GM19025 (cell line): ENCODE measurements around the gene CENPX.

Experiments used
- ATAC-seq: cut with Tn5 transposase; IDR thresholded peaks from one replicate; pipeline ENCODE4 v1.9.1; 2021; ENCODE audit warnings: mild to moderate bottlenecking, low read depth, moderate library complexity; ENCODE audit not compliant: unreplicated experiment

The CENPX gene

DNA sequence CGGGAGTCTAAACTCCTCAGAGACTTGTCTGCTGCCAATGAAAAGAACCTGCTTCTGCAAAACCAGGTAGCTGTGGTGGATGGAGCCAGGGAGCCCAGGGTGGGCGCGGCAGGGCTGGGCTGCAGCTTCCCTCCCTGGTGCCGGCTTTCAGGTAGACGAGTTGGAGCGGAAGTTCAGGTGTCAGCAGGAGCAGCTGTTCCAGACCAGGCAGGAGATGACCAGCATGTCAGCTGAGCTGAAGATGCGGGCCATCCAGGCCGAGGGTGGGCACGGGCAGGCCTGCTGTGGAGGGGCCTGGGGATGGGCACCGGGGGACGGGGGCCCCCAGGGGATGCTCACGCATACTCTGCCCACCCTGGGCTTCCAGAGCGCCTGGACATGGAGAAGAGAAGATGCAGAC, 5.6 kb upstream of the CENPX start:
- no peak for ATAC-seq

DNA sequence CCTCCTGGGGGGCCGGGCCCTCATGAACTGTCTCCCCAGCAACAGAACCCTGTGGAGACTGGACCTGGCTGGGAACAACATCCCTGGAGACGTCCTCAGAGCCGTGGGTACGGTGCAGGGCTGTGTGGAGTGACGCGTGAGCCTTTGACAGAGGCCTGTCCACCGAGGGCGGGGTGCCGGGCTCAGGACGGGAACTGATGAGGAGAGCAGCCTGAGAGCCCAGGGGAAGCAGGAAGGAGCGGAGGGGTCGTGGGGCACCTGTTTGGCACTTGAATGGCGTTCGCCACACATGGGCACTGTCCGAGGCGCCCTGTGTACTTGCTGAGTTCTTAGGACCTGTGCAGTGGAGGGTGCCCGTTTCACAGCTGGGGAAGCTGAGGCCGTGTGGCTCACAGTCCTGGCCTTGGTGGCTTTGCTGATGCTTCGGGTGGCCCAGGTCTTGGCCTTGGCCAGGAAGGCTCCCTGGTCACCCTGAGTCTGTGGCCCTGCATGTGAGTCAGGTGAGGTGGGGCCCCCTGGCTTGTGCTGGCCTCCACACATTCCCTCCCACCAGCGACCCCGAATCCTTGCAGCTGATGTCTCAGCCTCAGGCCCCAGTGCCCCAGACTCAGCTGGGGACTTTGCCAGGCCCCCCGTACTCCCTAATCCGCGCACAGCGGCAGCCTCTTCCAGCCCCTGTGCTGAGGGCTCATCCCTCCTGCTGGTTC, 2.9 kb upstream of the CENPX start:
- no peak for ATAC-seq

DNA sequence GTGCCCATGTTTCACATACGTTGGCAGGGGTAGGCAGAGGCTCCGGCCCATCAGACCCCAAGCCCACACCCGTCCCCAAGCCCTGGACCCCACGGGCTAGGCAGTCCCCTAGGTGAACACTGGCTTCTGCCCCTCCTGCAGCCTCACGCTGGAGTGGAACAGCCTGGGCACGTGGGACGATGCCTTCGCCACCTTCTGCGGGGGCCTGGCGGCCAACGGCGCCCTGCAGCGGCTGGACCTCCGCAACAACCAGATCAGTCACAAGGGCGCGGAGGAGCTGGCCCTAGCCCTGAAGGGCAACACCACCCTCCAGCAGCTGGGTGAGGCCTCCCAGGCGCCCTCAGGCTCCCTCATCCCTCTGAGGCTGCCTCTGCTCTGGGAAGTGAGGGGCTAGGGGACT, 2.2 kb upstream of the CENPX start:
- ATAC-seq: no peak

DNA sequence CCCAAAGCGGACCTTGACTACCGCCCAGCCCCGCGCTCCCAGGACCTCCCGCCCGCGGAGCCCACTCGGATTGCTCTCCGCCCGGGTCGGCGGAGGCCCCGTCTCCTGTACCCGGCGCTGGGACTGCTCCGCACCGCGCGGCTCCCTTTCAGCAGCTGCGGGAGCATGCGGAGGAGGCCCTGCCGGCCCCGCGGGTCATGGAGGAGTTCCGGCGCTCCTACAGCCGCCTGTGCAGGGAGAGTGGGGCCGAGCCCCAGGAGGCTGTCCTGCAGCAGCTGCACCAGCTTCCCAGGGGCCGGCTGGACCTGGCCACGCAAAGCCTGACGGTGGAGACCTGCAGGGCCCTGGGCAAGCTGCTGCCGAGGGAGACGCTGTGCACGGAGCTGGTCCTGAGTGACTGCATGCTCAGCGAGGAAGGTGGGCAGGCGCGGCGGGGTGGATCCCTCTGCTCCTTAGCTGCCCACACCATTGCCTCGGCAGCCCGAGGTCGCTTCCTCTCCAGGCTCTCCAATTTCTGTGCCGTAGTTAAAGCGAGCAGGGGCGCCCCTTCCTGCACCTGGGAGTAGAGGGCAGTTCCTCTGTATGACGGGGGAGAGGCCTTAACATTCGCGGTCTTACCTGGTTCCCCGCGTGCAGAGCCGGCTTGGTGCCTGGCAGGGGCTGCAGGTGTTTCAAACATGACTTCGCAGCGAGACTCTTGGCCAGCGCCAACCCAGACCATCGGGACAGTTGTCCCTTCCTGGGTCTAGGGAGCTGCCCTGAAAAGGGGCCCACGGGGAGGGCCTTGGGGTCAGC, 966 bp upstream of the CENPX start:
- ATAC-seq: peak; percentile 6

DNA sequence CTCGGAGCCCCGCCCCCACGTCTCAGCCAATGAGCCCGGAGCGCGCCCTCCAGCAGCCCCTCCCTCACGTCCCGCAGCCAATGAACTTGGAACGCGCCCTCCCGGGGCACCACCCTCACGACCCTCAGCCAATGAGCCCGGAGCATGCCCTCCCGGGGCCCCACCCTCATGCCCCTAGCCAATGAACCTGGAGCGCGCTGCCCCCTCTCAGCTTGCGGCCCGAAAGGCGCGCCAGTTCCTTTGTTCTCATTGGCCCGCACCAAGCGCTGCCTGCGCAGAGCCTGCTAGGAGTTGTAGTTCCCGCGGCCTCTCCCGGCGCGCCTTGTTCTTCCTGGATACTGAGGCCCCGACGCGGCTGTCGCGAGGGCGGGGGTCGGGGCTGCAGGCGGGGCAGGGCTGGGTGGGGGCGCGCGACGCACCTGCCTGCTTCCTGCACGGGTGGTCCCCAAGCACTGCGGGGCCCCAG, 336 bp upstream of the CENPX start, which contains the start of gene LRRC45:
LRRC45 (plus strand) TSS at position 325 of the 466 bp plus-strand sequence. CDS start 339 bp downstream, outside the sequence.
- peak; percentile 89 for ATAC-seq

DNA sequence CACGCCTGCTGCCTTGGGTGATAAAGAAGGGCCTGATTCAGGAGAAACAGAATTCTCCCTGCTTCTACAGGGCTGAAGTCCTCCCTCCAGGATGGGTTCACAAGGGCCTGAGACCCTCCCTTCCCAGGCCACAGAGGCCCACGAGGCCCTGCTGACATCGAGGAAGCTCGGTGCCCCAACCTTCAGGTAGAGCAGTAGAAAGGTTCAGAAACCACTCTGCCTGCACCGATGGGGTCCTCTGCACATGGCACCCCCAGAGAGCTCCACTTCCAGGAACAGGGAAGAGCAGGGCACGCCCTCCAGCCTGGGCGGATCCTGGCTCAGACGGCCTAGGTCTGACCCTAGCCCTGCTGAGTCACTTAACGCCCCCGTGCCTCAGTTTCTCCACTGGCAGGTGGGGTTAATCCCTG, 773 bp downstream of the CENPX start:
- ATAC-seq: no peak

DNA sequence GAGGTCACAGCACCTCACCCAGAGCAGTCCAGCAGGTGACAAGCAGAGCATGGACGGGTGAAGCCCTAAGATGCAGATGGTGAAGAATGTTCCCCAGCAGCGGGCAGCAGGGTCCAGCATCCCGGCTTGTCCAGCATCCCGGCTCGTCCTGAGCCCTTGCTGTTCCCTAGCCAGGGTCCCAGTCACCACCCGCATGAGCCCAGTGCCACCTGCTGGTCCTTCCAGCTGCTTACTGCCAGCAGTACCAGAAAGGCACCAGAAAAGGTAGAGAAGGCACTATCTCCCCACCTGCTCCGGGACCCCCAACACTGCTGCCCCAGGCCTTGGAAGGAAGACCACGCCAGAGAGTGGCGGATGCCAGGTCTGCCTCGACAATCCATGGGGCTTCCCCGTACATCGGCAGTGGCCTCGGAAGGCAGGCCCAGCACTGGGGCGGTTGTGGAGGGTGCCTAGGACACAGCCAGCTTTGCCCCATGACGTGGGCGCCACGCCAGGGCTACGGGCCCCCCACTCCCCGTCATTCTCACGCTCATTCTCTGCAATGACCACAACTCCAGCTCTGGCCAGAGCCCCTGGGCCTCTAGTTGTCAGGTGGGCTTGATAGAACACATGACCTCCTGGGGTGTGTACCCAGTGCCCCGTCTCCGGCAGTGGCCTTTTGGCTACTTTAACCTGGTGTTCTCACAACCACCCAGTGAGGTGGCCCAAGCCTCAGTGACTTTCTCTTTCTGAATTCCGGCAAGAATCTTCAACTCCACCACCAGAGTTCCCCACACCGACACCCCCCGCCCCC, 1.4 kb downstream of the CENPX start:
- no peak for ATAC-seq

DNA sequence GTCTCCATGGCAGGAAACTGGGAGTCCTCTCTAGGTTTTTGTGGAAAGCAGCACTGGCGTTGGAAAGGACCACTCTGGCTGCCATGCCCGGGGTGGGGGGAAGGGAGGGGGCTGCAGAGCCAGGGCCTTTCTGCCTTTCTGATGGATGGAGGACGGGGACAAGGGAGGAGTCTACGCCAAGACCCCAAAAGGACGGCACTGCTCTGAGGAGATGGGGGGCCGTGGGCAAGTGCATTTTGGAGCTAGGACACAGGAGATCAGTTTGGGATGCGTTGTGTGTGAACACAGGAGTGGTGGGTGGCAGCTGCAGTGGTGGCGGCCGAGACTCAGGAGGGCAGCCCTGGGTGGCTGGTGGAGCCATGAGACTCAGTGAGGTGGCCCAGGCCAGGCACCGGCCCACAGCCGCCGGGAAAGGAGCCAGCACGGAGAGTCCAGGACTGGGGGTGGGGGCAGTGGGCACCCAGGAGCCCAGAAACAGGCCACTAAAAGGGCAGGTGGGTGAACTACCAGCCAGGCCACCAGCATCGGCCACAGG, 2.0 kb downstream of the CENPX start:
- ATAC-seq: no peak

DNA sequence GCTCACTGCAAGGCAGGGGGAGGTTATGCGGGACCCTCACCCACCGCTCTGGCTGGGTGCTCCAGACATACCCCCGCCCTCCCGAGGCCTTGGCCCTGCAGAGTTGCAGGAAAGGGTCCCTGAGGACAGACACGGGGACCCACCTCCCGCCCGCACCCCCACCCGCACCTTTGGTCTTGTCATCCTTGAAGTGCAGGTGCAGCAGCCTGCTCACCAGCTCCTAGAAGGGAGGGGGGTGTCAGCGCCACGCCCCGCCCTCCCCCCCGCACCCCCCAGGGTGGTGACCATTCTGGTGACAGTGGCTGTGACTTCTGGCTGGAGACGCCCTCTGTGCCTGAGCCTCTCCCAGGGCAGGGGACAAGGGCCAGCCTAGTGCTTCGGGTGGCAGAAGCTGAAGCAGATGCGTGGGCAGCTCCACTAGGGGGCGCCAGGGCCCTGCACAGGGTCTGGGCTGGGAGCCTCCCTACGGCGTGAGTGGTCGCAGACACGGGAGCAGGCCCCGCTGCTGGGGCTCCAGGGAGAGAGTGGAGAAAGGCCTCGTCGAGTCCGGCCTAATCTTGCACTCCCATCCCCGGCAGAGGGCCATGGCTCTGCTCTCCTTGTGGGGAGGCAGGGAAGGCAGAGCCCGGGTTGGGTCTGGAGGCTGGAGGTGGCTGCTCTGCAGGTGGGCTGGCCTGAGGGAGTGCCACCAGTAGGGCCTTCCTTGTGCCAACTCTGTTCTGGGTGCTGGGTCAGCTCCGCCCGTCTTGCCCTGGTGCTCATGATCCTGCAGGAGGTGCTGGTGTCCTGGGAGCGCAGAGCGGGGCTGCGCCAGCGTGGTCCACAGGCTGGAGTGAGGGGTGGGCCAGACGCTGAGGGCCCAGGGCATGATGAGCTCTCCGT, 2.7 kb downstream of the CENPX start:
- ATAC-seq: no peak

DNA sequence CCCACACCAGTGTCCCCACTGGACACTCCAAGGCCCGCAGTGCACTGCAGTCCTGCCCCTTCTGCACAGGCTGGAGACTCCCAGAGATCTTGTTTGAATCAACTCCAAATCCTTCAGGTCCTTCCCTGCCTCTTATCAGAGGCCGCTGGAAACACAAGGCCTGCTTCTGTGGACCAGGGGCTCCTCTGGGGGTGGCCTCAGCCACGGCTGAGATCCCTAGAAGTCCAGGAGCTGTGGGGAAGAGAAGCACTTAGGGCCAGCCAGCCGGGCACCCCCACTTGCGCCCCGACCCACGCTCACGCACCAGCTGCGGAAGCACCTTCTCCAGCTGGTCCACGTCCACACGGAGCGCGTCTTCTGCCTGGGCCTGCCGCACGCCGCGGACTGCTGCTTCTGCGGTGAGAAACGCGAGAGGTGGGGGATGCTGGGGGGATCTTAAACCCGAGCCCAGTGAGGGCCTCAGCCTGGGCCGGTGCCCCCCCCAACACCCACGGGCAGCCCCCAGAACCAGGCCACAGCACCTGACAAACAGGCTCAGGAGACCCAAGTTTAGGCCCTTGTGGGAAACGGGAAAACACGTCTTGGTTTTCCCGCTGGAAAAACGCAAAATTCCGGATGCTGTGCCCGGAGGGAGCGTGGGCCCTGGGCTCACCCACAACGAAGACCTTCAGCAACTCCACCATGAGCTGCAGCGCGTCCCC, 3.5 kb downstream of the CENPX start:
- no peak for ATAC-seq

DNA sequence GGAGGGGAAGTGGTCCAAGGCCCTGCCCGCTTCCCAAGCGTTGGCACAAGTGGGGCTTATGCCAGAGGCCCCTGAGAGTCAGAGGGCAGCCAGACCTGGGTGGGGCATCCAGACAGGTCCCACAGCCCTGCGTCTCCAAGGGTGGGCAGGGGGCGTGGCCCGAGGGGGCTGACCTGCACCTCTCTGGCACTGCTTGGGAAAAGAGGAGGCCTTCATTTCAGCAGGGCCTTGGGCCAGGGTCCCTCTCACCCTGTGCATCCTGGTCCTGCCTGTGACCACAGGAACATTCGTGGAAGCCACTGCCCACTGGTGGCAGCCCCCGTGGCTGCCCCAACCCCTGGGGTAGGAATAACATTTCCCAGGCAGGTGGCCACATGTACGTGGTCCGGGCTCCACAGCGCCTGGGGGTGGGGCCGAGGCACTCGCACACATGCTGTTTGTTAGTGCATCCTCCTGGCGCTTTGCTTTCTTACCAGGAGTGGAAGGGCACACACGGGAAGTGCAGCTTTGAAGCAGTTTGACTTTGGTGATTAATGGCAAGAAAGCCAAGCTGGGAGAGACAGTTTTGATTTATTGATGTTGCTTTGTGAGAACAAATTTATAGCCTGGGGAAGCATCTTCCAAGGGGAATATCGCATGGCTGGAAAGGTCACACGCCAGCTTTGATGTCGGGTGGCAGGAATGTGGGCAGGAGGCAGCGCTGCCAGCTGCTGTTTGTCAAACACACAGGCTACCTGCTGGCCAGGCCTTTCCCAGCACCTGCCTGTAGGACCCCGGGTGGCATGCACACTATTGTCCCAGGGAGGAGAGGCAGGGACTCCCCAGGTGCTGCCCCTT, 4.3 kb downstream of the CENPX start:
- ATAC-seq: no peak

DNA sequence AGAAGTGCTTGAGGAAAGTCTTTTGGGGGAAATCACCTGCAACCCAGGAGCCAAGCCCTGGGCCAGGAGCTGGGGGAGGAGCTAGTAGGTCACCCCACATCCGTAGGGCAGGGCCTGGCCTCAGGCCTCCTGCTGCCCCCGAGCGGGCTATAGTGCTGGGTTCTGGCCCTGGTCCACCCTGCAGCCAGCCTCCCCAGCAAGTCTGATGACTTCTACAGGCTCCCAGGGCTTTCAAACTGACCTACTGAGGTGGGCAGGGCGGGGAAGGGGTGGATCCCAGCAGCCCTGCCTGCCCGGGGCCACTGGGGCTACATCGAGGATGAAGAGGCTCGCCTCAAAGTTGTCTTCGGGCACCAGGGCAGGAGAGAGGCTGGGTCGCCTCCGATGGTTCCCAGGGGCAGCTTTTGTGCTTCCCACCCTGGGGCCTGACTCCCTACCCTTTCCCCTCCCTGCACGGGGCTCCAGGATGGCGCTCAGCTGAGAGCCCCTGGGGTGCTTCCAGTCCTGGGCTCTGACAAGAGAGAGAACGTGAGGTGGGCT, 5.0 kb downstream of the CENPX start:
- ATAC-seq: no peak

DNA sequence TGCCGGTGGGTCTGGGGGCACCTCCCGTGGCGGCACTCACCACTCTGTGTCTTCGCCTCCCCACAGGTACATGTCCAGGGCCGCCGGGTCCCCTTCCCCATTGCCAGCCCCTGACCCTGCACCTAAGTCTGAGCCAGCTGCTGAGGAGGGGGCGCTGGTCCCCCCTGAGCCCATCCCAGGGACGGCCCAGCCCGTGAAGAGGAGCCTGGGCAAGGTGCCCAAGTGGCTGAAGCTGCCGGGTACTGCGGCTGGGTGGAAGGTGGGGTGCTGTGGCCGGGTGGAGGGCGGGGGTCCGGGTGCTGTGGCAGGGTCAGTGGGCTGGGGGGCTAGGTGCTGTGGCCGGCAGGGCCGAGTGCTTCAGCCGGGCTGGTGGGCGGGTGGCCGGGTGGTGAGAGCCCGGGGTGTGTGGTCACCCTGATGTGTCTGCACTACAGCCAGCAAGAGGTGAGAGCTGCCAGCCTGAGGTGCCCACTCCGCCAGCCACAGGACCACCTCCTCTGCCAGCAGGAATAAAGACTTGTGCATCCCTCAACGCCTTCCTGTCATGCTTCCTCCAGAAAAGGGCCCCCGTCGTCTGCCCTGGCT, 5.7 kb downstream of the CENPX start:
- ATAC-seq: no peak

DNA sequence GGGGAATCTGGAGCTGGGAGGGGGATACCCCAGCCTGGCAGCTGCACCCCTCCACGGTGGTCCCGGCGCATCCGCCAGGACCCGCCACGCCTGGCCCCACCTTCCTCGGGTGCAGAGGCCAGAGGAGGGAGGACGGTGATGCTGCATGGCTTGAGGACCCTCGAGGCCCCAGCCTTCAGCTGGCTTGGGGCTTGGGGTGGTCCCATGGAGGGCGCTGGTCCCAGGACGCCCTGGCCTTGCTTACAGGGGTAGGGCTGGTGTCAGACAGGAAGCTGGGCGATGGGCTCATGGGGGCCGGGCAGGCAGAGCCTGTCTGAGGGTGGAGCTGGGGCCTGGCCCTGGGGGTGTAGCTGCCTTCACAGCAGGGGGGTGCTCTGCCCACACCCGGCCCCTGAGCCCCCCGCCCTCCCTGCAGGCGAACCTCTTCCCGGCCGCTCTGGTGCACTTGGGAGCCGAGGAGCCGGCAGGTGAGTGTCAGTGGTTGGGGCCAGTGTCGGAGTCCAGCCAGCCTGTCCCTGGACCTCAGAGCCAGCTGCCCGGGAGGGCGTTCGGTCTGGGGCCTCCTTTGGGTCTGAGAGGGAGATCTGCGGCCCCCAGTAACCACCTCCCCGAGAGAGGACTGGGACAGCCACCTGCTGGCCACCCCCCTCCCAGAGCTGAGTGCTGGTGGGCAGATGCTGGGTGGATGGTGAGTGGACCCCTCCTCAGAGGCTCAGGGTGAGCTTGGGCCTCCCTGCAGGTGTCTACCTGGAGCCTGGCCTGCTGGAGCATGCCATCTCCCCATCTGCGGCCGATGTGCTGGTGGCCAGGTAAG, 6.4 kb downstream of the CENPX start:
- no peak for ATAC-seq

DNA sequence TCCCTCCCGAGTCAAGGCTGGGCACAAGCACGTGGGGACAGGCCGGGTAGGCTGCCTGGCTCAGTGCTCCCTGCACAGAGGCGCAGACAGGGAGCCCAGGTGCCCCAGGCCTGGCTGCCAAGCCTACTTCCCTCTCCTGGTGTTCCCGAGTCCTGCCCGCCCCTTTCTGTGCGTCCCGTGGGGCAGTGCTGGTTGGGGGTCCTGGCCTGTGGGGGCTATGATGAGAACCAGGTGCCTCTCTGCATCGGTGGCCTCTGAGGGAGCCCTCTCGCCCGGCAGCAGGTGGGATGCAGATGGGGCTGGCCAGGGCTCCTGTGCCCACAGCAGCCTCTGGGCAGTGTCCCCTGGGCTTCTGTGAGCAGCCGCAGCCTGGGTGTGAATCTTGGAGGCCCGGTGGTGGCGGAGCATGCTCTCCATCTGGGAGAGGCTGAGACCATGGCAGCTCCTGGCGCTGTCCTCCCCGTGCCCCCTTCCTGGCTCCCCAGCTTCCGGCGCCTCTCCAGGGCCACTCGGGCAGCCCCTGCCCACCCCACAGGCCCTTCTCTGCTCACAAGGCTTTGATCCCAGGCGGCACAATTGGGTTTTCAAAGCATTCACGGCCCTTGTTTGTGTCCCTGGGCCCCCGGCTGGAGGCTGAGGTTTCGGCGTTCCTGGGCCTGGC, 7.2 kb downstream of the CENPX start:
- ATAC-seq: no peak

DNA sequence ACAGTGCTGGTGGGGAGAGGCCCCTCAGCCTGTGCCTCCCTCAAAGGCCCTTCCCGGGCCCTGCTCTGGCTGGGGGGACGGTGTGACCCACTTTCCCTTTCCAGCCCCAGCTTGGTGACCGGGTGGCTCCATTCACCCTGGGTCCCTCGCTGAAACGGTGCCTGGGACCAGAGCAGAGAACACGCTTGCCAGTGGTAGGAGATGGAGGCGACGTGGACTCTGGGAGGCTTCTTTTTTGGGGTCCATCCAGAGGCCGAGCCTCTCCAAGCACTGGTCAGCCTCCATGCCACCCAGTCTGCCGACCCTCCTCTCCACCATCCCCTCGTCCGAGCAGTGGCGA, 7.7 kb downstream of the CENPX start:
- ATAC-seq: no peak

DNA sequence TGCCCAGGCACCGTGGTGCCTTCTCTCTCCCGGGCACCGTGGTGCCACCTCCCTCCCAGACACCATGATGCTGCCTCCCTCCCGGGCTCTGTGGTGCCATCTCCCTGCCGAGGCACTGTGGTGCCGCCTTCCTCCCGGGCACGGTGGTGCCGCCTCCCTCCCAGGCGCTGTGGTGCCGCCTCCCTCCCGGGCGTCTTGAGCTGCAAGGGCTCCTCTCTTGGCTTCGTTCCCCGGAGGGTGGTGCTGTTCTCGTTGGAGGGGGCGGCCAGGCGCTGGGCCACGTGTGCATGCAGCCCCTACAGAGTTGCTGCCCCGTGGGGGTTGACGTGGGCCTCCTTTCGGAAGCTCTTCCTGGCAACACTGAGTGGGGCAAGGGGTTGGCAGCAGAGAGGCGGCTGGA, 8.2 kb downstream of the CENPX start:
- no peak for ATAC-seq
